OCI-LY1 (cell line): Measurements from ENCODE around the gene HLA-F.

Source experiments
- H2AFZ ChIP-seq: fragments of 200-600 bp; sonication (generic), shearing (Covaris generic); 2 replicates; pipeline ENCODE4 v1.6.0; 2014; ENCODE audit warnings: antibody characterized with exemption, mild to moderate bottlenecking, low read length
- H3F3A ChIP-seq: fragments of 200-600 bp; sonication (generic), shearing (Covaris generic); 2 replicates; pipeline ENCODE4 v1.6.0; 2014; ENCODE audit warnings: mild to moderate bottlenecking, antibody characterized with exemption, low read length, moderate library complexity; ENCODE audit not compliant: insufficient read depth
- H3K27ac ChIP-seq: fragments of 200-600 bp; sonication (generic); 2 replicates; pipeline ENCODE4 v1.5.1; 2014; ENCODE audit warnings: low read length, mixed run types, mild to moderate bottlenecking, low read depth; ENCODE audit not compliant: poor library complexity, severe bottlenecking
- H3K27me3 ChIP-seq: fragments of 200-600 bp; sonication (generic); 2 replicates; pipeline ENCODE4 v1.6.0; 2014; ENCODE audit warnings: antibody characterized with exemption, mild to moderate bottlenecking, low read length, moderate library complexity; ENCODE audit not compliant: insufficient read depth
- H3K36me3 ChIP-seq: fragments of 200-600 bp; sonication (generic); 2 replicates; pipeline ENCODE4 v1.6.1; 2014; ENCODE audit warnings: mild to moderate bottlenecking, antibody characterized with exemption, low read length, moderate library complexity, mixed read lengths; ENCODE audit not compliant: insufficient read depth
- H3K4me1 ChIP-seq: fragments of 200-600 bp; sonication (generic); 2 replicates; pipeline ENCODE4 v1.5.1; 2014; ENCODE audit warnings: mild to moderate bottlenecking, low read length, moderate library complexity; ENCODE audit not compliant: insufficient read depth, severe bottlenecking
- H3K4me2 ChIP-seq: fragments of 200-600 bp; sonication (generic), shearing (Covaris generic); 2 replicates; pipeline ENCODE4 v1.6.1; 2014; ENCODE audit warnings: low read length
- H3K4me3 ChIP-seq: fragments of 200-600 bp; sonication (generic); 2 replicates; pipeline ENCODE4 v1.5.1; 2014; ENCODE audit warnings: low read length, low read depth, mild to moderate bottlenecking, mixed read lengths; ENCODE audit not compliant: poor library complexity, severe bottlenecking
- H3K79me2 ChIP-seq: fragments of 200-600 bp; shearing (Covaris generic); 2 replicates; pipeline ENCODE4 v1.6.1; 2016; ENCODE audit warnings: mixed run types, low read length, mixed read lengths; ENCODE audit not compliant: insufficient read depth
- H3K9ac ChIP-seq: fragments of 200-600 bp; sonication (generic), shearing (Covaris generic); 2 replicates; pipeline ENCODE4 v1.6.1; 2014; ENCODE audit warnings: mild to moderate bottlenecking, low read length, mixed read lengths
- H3K9me2 ChIP-seq: fragments of 200-600 bp; sonication (generic), shearing (Covaris generic); 2 replicates; pipeline ENCODE4 v1.6.1; 2014; ENCODE audit warnings: low read depth, mild to moderate bottlenecking, low read length, mixed read lengths
- H3K9me3 ChIP-seq: fragments of 200-600 bp; shearing (Covaris generic); 2 replicates; pipeline ENCODE4 v1.6.1; 2014; ENCODE audit warnings: low read length, mixed read lengths
- H4K20me1 ChIP-seq: fragments of 200-600 bp; sonication (generic), shearing (Covaris generic); 2 replicates; pipeline ENCODE4 v1.6.0; 2016; ENCODE audit warnings: mild to moderate bottlenecking, low read length; ENCODE audit not compliant: insufficient read depth
- EZH2 ChIP-seq: fragments of 200-600 bp; sonication (generic), shearing (Covaris generic); IDR thresholded peaks from 2 replicates; pipeline ENCODE4 v1.8.0; 2017; ENCODE audit warnings: borderline replicate concordance, mixed run types, mild to moderate bottlenecking, antibody characterized with exemption, low read length, moderate library complexity, mixed read lengths
- TF ChIP-seq, protein P1 (sequence below): fragments of 200-600 bp; sonication (generic), shearing (Covaris generic); IDR thresholded peaks from 2 replicates; pipeline ENCODE4 v1.5.1; 2017; ENCODE audit warnings: mild to moderate bottlenecking, antibody characterized with exemption, low read length, moderate library complexity, mixed read lengths

The HLA-F gene

GRCh38 chr6:29758761-29759160 is 35.5 kb downstream of the HLA-F start:
- Histone ChIP-seq H3K4me2 (no peak overlapping the region), H3K27ac (no peak overlapping the region), H3K9me2 (no peaks in the 10 kb centered on the region), H3K79me2 (no peaks in the 10 kb centered on the region), H4K20me1 (no peaks in the 10 kb centered on the region), H2AFZ (no peak overlapping the region), H3K9ac (no peak overlapping the region), H3K36me3 (no peaks in the 10 kb centered on the region), H3F3A (no peaks in the 10 kb centered on the region; the same call in 1 of the 2 replicates), H3K4me3 (no peak overlapping the region), H3K9me3 (no peaks in the 10 kb centered on the region), H3K27me3 (no peaks in the 10 kb centered on the region), H3K4me1 (peaks cover 19% of the 10 kb centered on the region)
- TF ChIP-seq, protein P1, sequence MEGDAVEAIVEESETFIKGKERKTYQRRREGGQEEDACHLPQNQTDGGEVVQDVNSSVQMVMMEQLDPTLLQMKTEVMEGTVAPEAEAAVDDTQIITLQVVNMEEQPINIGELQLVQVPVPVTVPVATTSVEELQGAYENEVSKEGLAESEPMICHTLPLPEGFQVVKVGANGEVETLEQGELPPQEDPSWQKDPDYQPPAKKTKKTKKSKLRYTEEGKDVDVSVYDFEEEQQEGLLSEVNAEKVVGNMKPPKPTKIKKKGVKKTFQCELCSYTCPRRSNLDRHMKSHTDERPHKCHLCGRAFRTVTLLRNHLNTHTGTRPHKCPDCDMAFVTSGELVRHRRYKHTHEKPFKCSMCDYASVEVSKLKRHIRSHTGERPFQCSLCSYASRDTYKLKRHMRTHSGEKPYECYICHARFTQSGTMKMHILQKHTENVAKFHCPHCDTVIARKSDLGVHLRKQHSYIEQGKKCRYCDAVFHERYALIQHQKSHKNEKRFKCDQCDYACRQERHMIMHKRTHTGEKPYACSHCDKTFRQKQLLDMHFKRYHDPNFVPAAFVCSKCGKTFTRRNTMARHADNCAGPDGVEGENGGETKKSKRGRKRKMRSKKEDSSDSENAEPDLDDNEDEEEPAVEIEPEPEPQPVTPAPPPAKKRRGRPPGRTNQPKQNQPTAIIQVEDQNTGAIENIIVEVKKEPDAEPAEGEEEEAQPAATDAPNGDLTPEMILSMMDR: no peak
- TF ChIP-seq EZH2: no peak

GRCh38 chr6:29759457-29759856 is 36.2 kb downstream of the HLA-F start:
- no peaks in the 10 kb centered on the region for H3K79me2 ChIP-seq
- no peaks in the 10 kb centered on the region for H3K9me3 ChIP-seq
- TF ChIP-seq, protein P1: no peak
- TF ChIP-seq EZH2: no peak
- no peaks in the 10 kb centered on the region for H3K36me3 ChIP-seq
- H3K4me1 ChIP-seq: peaks cover 19% of the 10 kb centered on the region
- H3K27ac ChIP-seq: no peak overlapping the region
- no peaks in the 10 kb centered on the region for H3K9me2 ChIP-seq
- H2AFZ ChIP-seq: no peak overlapping the region
- H3K4me2 ChIP-seq: no peak overlapping the region
- no peak overlapping the region for H3K4me3 ChIP-seq
- no peaks in the 10 kb centered on the region; the same call in 1 of the 2 replicates for H3F3A ChIP-seq
- H4K20me1 ChIP-seq: no peaks in the 10 kb centered on the region
- no peaks in the 10 kb centered on the region for H3K27me3 ChIP-seq
- H3K9ac ChIP-seq: no peak overlapping the region

- Histone ChIP-seq H2AFZ (no peak overlapping the region), H3K9me3 (no peaks in the 10 kb centered on the region), H3K27ac (no peak overlapping the region), H3K79me2 (no peaks in the 10 kb centered on the region), H3K4me1 (peaks cover 19% of the 10 kb centered on the region), H3K4me2 (no peak overlapping the region), H3F3A (no peaks in the 10 kb centered on the region), H3K4me3 (no peak overlapping the region), H3K9ac (no peak overlapping the region), H3K9me2 (no peaks in the 10 kb centered on the region), H4K20me1 (no peaks in the 10 kb centered on the region), H3K27me3 (no peaks in the 10 kb centered on the region), H3K36me3 (no peaks in the 10 kb centered on the region)
- TF ChIP-seq EZH2: no peak
- TF ChIP-seq, protein P1: no peak
These were observed 37.1 kb downstream of the HLA-F start for GRCh38 chr6:29760328-29760727.
